Stimulated activated CD8-positive, alpha-beta memory T cell treated with anti-CD3 and anti-CD28 coated beads, Interleukin-12 subunit alpha, Interleukin-12 subunit beta, amount 100 ng/mL, for 4 hours (primary cell): ENCODE measurements around the gene CDK1.

Source experiments
- DNase-seq: peaks from one replicate; pipeline ENCODE4 v3.0.0-alpha.2; 2020; ENCODE audit warnings: low read depth

The CDK1 gene

GRCh38 chr10:60778214-60778970 is at the start of gene CDK1:
Gene CDK1, plus strand, starts transcription at chr10:60778478. Its CDS starts 1,688 bp downstream, at chr10:60780166.
- peak; percentile 85 for DNase-seq

GRCh38 chr10:60729106-60729505 is 49.2 kb upstream of the CDK1 start:
- DNase-seq = no peak

GRCh38 chr10:60731134-60731885 is 47.0 kb upstream of the CDK1 start:
- no peak for DNase-seq

- DNase-seq = peak; percentile 1
Measured at GRCh38 chr10:60732198-60732806, 46.0 kb upstream of the CDK1 start.

GRCh38 chr10:60732807-60733516 is 45.3 kb upstream of the CDK1 start:
- peak; percentile 14 for DNase-seq

- DNase-seq = no peak
Measured at GRCh38 chr10:60733517-60733822, 44.8 kb upstream of the CDK1 start.

GRCh38 chr10:60733826-60734225 is 44.5 kb upstream of the CDK1 start:
- no peak for DNase-seq

GRCh38 chr10:60734226-60734625 is 44.1 kb upstream of the CDK1 start:
- DNase-seq = no peak

GRCh38 chr10:60735244-60735643 is 43.0 kb upstream of the CDK1 start:
- DNase-seq = no peak

- no peak for DNase-seq
Measured at GRCh38 chr10:60737242-60737641, 41.0 kb upstream of the CDK1 start.

- DNase-seq = no peak
Measured at GRCh38 chr10:60739558-60739957, 38.7 kb upstream of the CDK1 start.

GRCh38 chr10:60742512-60742911 is 35.8 kb upstream of the CDK1 start:
- no peak for DNase-seq

GRCh38 chr10:60747817-60748469 is 30.3 kb upstream of the CDK1 start:
- no peak for DNase-seq

GRCh38 chr10:60753152-60753551 is 25.1 kb upstream of the CDK1 start:
- DNase-seq = no peak

GRCh38 chr10:60753817-60754216 is 24.5 kb upstream of the CDK1 start:
- DNase-seq = no peak

- DNase-seq = no peak
Measured at GRCh38 chr10:60757420-60757895, 20.8 kb upstream of the CDK1 start.

- no peak for DNase-seq
Measured at GRCh38 chr10:60759181-60759580, 19.1 kb upstream of the CDK1 start.

- no peak for DNase-seq
Measured at GRCh38 chr10:60760711-60761210, 17.5 kb upstream of the CDK1 start.

GRCh38 chr10:60762554-60762953 is 15.7 kb upstream of the CDK1 start:
- DNase-seq = no peak

- no peak for DNase-seq
Measured at GRCh38 chr10:60767424-60767823, 10.9 kb upstream of the CDK1 start.

- DNase-seq = no peak
Measured at GRCh38 chr10:60769406-60769805, 8.9 kb upstream of the CDK1 start.
